ENCODE measurements around the gene RETREG3. TPM values are rescaled to one million over a fixed set of nuclear protein-coding genes. Genes with fewer than 3 reads are reported as not detected.

Gene RETREG3
- total and polyA plus RNA-seq, 9 of the 15 experiments (the other 6 are each of a cell fraction or from before 2014, with no cell fraction given) = 4.1 to 39.0 (median 16.9) TPM

GRCh38 chr17:42536372-42537155 is 72.6 kb downstream of the RETREG3 start (continued):
- TF ChIP-seq PTRF (tag; IDR thresholded peaks at IDR 0.05) = no peak
- no peak for TF ChIP-seq CBFB (CRISPR knock-in tag; IDR thresholded peaks at IDR 0.05)
- peak; percentile 44 for TF ChIP-seq LEF1 (IDR thresholded peaks at IDR 0.05)
- TF ChIP-seq ZSCAN29 (IDR thresholded peaks at IDR 0.05) = no peak
- 0 out of 2 replicates have a peak, but pooled peaks have one; percentile 47 for TF ChIP-seq ETS1 (conservative IDR thresholded peaks at IDR 0.05; ENCODE audit: control insufficient read depth, low read depth, low read length)
- TF ChIP-seq RB1 (IDR thresholded peaks at IDR 0.05; ENCODE audit: low read depth) = no peak; the same call in 1 of the 2 replicates
- no peak for TF ChIP-seq ZNF561 (CRISPR knock-in tag; conservative IDR thresholded peaks at IDR 0.05)
- 0 out of 2 replicates have a peak, but pooled peaks have one; percentile 41 for TF ChIP-seq PHB (CRISPR knock-in tag; IDR thresholded peaks at IDR 0.05)
- no peak for TF ChIP-seq HOXB6 (CRISPR knock-in tag; IDR thresholded peaks at IDR 0.05; ENCODE audit: borderline replicate concordance)
- no peak for TF ChIP-seq CHD1 (IDR thresholded peaks at IDR 0.05; ENCODE audit: low read length)
- no peak for TF ChIP-seq ZNF253 (CRISPR knock-in tag; conservative IDR thresholded peaks at IDR 0.05)
- no peak for TF ChIP-seq CBX3 (IDR thresholded peaks at IDR 0.05; ENCODE audit: borderline replicate concordance in 1 of 2, low read length in 2 of 2)
- no peak for TF ChIP-seq MCM5 (IDR thresholded peaks at IDR 0.05; ENCODE audit: low read depth)
- TF ChIP-seq CGGBP1 (CRISPR knock-in tag; IDR thresholded peaks at IDR 0.05) = no peak
- TF ChIP-seq CREBBP (IDR thresholded peaks at IDR 0.05; ENCODE audit: low read depth, low read length) = no peak
- TF ChIP-seq DIDO1 (tag; IDR thresholded peaks at IDR 0.05; ENCODE audit: low read depth) = no peak
- TF ChIP-seq HINFP (tag; conservative IDR thresholded peaks at IDR 0.05; ENCODE audit: low read depth) = no peak; the same call in 1 of the 2 replicates
- TF ChIP-seq ESRRA (IDR thresholded peaks at IDR 0.05; ENCODE audit: borderline replicate concordance, low read depth) = peak; percentile 34; the same call in 1 of the 2 replicates
- TF ChIP-seq ZNF518B (CRISPR knock-in tag; IDR thresholded peaks at IDR 0.05) = no peak
- peak; percentile 66 for TF ChIP-seq HNRNPL (IDR thresholded peaks at IDR 0.05; ENCODE audit: low read depth, low read length)
- peak; percentile 78 for TF ChIP-seq RBFOX2 (IDR thresholded peaks at IDR 0.05; ENCODE audit: low read depth, low read length)
- no peak for TF ChIP-seq ZNF12 (CRISPR knock-in tag; IDR thresholded peaks at IDR 0.05)
- TF ChIP-seq TBP (optimal IDR thresholded peaks at IDR 0.05; ENCODE audit: low read depth, low read length) = no peak
- no peak for TF ChIP-seq BRD9 (IDR thresholded peaks at IDR 0.05; ENCODE audit: low read depth, partially characterized antibody)
